SH-SY5Y (cell line): ENCODE measurements around the gene RELN.
A peak's percentile ranks its signal among the peaks of the same experiment; 100 is the strongest.

Experiments used
- GATA2 ChIP-seq: IDR thresholded peaks from 2 replicates; pipeline ENCODE4 v1.6.1; 2011; ENCODE audit warnings: mild to moderate bottlenecking, low read depth, low read length
- GATA3 ChIP-seq: IDR thresholded peaks from 2 replicates; pipeline ENCODE4 v1.6.1; 2011; ENCODE audit warnings: low read depth, mild to moderate bottlenecking, low read length, moderate library complexity

Gene RELN

DNA sequence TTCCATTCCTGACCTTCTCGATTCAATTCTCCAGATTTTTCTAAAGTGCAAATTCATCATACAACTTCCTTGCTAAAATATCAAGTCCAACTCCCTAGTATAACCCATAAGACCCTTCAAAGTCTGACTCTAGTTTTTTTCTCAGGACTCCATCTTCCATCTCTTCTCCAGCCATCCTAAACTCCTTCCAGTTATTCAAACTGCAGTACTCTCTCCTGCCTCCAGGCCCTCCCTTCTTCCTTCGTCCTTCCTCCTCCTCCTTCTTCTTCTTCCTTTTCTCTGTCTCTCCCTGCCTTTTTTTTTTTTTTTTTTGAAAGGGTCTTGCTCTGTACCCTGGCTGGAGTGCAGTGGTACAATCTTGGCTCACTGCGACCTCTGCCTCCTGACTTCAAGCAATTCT lies 111.9 kb downstream of the RELN start:
- no peak for TF ChIP-seq GATA2

GRCh38 chr7:103875718-103876117 lies 113.7 kb downstream of the RELN start:
- TF ChIP-seq GATA2 (no peak), GATA3 (no peak)

GRCh38 chr7:103871473-103871872 lies 118.0 kb downstream of the RELN start:
- no peak for TF ChIP-seq GATA3
- TF ChIP-seq GATA2 = no peak

- TF ChIP-seq GATA2 (no peak), GATA3 (no peak)
Observed at GRCh38 chr7:103870664-103871063, 118.8 kb downstream of the RELN start.

DNA sequence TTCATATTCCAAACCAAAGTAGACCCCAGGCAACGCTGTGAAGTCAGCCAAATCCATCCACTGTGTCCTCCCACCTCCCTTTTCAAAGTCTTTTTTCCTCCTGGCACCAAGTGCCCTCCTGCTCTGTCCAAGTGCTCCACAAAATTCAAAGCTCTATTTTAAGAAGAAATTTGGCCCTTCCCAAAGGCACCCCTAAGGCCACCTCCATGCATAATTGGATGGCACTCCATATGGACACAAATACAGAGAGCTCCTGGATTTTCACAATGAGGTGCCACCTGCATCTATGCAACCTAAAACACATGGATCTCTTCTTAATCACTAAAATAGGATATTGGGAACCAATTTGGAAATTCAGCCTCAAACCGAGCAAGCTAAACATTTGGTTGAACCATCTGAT lies 121.6 kb downstream of the RELN start:
- no peak for TF ChIP-seq GATA3
- no peak for TF ChIP-seq GATA2

- TF ChIP-seq GATA3 (peak; percentile 16; the same call in 1 of the 2 replicates), GATA2 (no peak)
Observed at GRCh38 chr7:103866919-103867318, 122.5 kb downstream of the RELN start.

DNA sequence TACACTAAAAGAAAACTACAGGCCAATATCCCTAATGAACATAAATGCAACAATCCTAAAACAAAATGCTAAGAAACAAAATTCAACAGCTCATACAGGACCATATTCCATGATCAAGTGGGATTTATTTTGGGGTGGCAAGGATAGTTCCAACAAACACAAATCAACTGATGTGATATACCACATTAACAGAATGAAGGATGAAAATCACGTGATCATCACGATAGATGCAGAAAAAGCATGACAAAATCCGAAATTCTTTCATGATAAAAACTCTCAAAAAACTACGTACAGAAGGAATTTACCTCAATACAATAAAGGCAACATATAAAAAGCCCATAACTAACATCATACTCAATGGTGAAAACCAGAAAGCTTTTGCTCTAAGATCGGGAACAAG lies 124.0 kb downstream of the RELN start:
- TF ChIP-seq GATA2 (no peak), GATA3 (no peak)

DNA sequence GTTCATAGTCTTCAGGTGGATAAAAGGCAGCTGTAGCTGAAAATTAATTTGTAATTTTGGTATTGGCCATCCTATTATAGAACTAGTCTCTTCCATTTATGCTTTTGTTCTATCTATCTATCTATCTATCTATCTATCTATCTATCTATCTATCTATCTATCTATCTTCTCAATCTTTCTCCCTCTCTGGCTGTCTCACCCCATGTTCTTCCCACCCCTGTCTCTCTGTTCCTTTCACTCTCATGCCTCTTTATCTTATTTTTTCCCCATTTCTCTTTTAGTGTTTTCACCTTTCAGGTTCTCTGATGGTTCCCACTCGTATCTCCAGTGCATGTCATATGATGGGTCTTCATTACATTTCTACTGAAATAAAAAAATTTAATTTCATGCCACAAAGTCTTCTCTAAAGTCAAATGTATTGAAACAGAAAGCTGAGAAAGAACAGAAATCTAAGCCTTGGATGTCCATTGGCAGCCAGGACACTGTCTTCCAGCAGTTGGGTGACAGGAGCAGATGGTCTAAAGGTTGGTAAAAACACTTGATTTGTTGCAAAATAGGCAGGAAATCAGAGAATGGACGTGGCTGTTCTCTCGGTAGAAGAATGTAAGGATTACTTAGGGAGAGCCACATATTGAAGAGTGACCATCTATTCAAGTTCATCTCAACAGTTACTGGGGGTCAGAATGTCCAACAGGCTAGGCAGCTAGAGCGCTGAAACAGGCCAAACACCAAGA lies 127.0 kb downstream of the RELN start:
- TF ChIP-seq GATA2 (no peak), GATA3 (no peak)

DNA sequence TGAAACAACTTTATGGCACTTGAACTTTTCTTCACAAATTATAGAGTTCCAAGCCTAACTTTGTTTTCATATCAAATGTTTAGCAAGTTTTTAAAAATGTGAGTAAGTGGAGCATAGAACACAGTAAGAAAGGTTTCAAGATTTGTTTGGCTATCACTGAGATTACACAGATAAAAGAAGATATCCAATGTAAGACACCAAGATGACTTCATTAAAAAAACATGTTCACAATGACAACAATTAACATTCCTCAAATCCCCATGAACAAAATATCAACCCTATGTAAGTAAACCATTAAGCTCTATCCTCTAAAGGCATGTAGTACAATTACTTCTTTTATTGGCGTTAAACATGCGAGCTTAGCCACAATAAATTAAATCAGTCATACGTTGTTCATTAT lies 129.7 kb downstream of the RELN start:
- no peak for TF ChIP-seq GATA3
- no peak for TF ChIP-seq GATA2

- TF ChIP-seq GATA3 = no peak
- no peak for TF ChIP-seq GATA2
Observed at GRCh38 chr7:103857435-103857834, 132.0 kb downstream of the RELN start.

- TF ChIP-seq GATA3 = peak; percentile 29; the same call in 1 of the 2 replicates
- no peak for TF ChIP-seq GATA2
Observed at GRCh38 chr7:103856929-103857328, 132.5 kb downstream of the RELN start.

GRCh38 chr7:103855671-103856070 lies 133.8 kb downstream of the RELN start:
- TF ChIP-seq GATA2 = no peak
- no peak for TF ChIP-seq GATA3

DNA sequence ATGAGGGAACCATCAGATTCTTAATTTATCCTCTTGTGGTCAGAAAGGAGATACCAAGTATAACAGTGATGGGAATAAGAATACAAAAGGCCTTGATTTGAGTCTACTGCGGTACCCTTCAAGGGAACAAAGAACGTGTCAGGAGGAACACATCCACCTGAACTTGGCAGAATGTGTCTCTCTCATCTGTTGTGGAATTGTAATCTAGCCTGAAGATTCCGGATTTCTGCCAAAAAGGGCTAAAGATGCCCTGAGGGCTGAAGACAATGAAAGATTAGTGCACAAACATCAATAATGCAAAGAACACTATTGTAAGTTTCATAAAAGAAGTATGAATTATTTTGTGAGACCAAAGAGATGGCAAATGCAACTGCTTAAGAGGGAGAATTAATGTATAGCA lies 134.8 kb downstream of the RELN start:
- TF ChIP-seq GATA2 (no peak), GATA3 (no peak)

GRCh38 chr7:103851357-103851756 lies 138.1 kb downstream of the RELN start:
- no peak for TF ChIP-seq GATA2
- no peak for TF ChIP-seq GATA3

GRCh38 chr7:103843689-103844480 lies 145.6 kb downstream of the RELN start:
- TF ChIP-seq GATA3 (no peak), GATA2 (no peak)

GRCh38 chr7:103833401-103833800 lies 156.1 kb downstream of the RELN start:
- no peak for TF ChIP-seq GATA2
- no peak for TF ChIP-seq GATA3
